GM12864 (cell line): Measurements from ENCODE around the gene NAA15.

Experiments used
- DNase-seq: peaks from one replicate; pipeline ENCODE4 v3.0.0-alpha.2; 2011; ENCODE audit warnings: low read depth
- H3K4me3 ChIP-seq: 2 replicates; pipeline ENCODE4 v1.5.1; 2011; ENCODE audit warnings: mild to moderate bottlenecking, low read depth, low read length, control low read depth
- CTCF ChIP-seq: IDR thresholded peaks from 2 replicates; pipeline ENCODE4 v1.5.1; 2011; ENCODE audit warnings: low read depth, mild to moderate bottlenecking, moderate library complexity, low read length, control low read depth, inconsistent platforms; ENCODE audit errors: missing control alignments

Gene NAA15

GRCh38 chr4:139295942-139296299, 5.4 kb upstream of the NAA15 start:
- H3K4me3 ChIP-seq, result no peak overlapping the region; the same call in 1 of the 2 replicates
- no peak for DNase-seq
- TF ChIP-seq CTCF, result no peak

DNA sequence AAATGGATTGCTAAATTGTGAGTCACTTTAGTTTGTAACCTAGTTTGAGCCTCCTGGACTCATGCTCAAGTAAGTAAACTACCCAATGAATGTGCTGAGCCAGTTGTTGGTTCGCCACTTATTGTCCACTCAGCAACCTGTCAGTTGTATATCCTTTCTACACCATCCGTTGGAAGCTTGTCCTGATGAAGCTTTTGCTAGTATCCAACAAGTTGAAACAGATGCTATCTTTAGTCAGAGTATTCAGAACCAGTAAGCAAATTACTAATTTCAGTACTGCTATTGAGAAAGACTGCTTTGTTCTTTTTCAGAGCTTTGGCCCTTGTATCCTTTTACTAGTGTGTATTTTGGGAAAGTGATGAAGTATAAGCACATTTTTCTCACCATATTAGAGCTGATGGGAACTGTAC, 4.3 kb upstream of the NAA15 start:
- no peak overlapping the region for H3K4me3 ChIP-seq
- TF ChIP-seq CTCF, result no peak
- no peak for DNase-seq

DNA sequence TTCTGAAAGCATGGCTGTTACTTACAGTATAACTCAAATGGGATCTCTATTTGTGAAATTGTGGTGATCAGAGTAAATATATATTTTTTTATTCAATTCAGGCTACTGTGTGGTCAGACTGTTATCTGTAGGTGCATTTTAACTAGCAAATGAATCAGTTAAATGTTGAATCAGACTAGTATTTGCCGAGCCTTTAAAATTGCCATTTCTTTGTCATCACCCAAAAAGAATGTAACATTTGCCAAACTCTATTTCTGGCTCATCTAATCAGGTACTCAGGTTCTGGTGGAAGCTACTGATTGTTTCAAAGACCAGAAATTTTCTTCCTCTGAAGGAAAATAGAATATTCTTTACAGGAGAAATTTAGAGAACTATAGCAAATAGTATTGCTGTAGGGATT, 1.8 kb upstream of the NAA15 start:
- no peak overlapping the region for H3K4me3 ChIP-seq
- DNase-seq, result no peak
- no peak for TF ChIP-seq CTCF

DNA sequence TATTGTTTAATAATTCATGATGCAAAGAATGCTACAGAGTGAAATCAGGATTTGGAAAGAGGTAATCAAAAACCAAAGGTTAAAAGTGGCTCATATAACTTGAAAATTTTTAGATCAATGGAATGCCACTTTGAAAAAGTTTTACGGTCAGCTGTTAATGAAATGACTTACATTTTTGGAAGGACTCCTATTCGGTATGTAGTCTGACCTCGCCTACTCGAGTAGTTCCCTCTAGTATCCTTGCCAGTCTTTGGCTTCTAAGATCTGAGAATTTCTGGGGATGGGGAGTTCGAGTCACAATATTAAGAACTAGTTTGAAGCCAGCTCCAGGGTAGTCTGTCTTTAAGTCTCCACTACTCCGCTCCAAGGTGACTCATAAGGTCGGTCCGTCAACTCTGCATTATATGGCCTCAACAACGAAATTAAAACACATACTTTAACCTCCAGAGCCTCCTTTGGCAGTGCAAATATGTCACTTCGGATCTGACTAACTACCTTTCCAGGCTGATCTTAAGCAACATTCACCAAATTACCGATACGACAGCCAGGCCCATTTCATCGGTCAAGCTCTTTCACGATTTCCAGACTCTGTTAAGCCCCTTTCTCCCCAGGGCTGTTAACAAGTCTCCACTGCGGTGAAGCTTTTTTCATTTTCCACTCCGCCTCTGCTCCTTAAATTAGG, 733 bp upstream of the NAA15 start:
- TF ChIP-seq CTCF, result no peak
- H3K4me3 ChIP-seq, result peak overlapping the region; percentile 63
- no peak for DNase-seq

- TF ChIP-seq CTCF, result peak; percentile 33
- H3K4me3 ChIP-seq, result peak within 1 kb of the TSS; percentile 63
- no peak for DNase-seq
Observed at GRCh38 chr4:139301821-139302611, 711 bp downstream of the NAA15 start, which contains the start of gene NDUFC1. Gene NDUFC1 (minus strand): TSS chr4:139302477. CDS start chr4:139295798, 6,679 bp downstream.

- TF ChIP-seq CTCF, result no peak
- no peak for DNase-seq
- no peak overlapping the region for H3K4me3 ChIP-seq
Observed at GRCh38 chr4:139304920-139305319, 3.6 kb downstream of the NAA15 start.
